ENCODE measurements around the gene B4GALNT4.

The B4GALNT4 gene

GRCh38 chr11:353179-353873, 16.0 kb upstream of the B4GALNT4 start:
- H4K20me1 ChIP-seq (ENCODE audit: insufficient read depth, low read length) = no peaks in the 10 kb centered on the region
- H3F3A ChIP-seq (ENCODE audit: insufficient read depth, low read length) = no peaks in the 10 kb centered on the region
- H3K27me3 ChIP-seq (ENCODE audit: insufficient read depth, low read length) = peaks cover 3% of the 10 kb centered on the region; the same call in 1 of the 2 replicates
- peaks cover 17% of the 10 kb centered on the region for H3K4me1 ChIP-seq (ENCODE audit: insufficient read depth, low read length, severe bottlenecking)
- no peak overlapping the region for H3K27ac ChIP-seq (ENCODE audit: low read depth, low read length, poor library complexity, severe bottlenecking)
- H3K9me2 ChIP-seq (ENCODE audit: low read depth, low read length) = no peaks in the 10 kb centered on the region
- H3K79me2 ChIP-seq (ENCODE audit: insufficient read depth, low read length) = no peaks in the 10 kb centered on the region
- H3K4me3 ChIP-seq (ENCODE audit: low read depth, low read length, poor library complexity, severe bottlenecking) = no peak overlapping the region
- no peak overlapping the region for H2AFZ ChIP-seq (ENCODE audit: low read length)
- no peak overlapping the region for H3K9ac ChIP-seq (ENCODE audit: low read length)
- H3K4me2 ChIP-seq (ENCODE audit: low read length) = no peak overlapping the region
- H3K9me3 ChIP-seq (ENCODE audit: low read length) = no peaks in the 10 kb centered on the region
- no peak for TF ChIP-seq EZH2 (IDR thresholded peaks at IDR 0.05; ENCODE audit: borderline replicate concordance, low read length)
- TF ChIP-seq CTCF (IDR thresholded peaks at IDR 0.05; ENCODE audit: low read length) = no peak
- H3K36me3 ChIP-seq (ENCODE audit: insufficient read depth, low read length) = no peaks in the 10 kb centered on the region

DNA sequence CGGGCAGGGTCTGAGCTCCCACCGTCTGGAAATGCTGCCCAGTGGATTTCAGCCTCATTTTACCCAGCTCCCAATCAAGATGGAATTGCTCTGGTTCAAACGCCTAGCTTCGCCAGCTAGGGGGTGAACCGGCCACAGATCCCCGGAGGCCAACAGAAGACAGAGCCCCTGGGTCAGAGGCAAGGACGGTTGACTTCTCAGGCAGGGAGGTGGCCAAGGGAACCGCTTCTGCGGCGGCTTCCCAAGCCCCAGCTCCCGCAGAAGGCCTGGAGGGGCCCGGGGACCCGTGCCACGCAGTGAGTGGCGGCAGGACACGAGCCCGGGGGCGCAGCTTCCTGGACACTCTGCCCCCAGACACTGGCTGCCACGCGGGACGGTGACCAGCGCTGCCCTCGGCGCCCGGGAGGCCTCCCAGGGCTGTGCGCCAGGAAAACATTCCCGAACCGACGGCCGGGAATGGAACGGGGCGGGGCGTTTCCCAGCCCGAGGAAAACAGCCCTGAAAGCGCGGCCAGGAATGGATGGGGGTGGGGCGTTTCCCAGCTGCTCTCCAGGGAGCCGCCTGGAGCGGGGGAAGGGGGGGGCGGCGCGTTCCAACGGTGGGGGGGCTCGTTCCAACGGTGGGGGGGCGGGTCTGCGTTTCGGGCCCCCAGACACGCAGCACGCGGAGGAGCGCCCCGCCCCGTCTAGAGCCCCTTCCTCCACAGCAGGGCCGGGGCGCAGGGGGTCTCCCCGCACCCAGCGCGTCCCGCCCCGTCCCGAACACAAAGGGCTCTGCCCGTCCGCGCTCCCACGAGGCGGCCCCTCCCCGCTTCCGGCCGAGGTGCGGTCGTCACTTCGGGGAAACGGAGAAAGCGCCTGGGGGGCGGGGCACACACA, 13.5 kb upstream of the B4GALNT4 start:
- Histone ChIP-seq H3K9me3 (ENCODE audit: low read length) (no peaks in the 10 kb centered on the region), H2AFZ (ENCODE audit: low read length) (no peak overlapping the region), H3K27ac (ENCODE audit: low read depth, low read length, poor library complexity, severe bottlenecking) (no peak overlapping the region), H3K36me3 (ENCODE audit: insufficient read depth, low read length) (no peaks in the 10 kb centered on the region), H3K4me2 (ENCODE audit: low read length) (peak overlapping the region; percentile 49; the same call in 1 of the 2 replicates), H3K4me3 (ENCODE audit: low read depth, low read length, poor library complexity, severe bottlenecking) (peak overlapping the region; percentile 51), H3F3A (ENCODE audit: insufficient read depth, low read length) (no peaks in the 10 kb centered on the region), H3K9ac (ENCODE audit: low read length) (no peak overlapping the region), H3K27me3 (ENCODE audit: insufficient read depth, low read length) (peaks cover 7% of the 10 kb centered on the region; the same call in 1 of the 2 replicates), H3K9me2 (ENCODE audit: low read depth, low read length) (no peaks in the 10 kb centered on the region), H3K79me2 (ENCODE audit: insufficient read depth, low read length) (no peaks in the 10 kb centered on the region), H3K4me1 (ENCODE audit: insufficient read depth, low read length, severe bottlenecking) (peaks cover 12% of the 10 kb centered on the region), H4K20me1 (ENCODE audit: insufficient read depth, low read length) (no peaks in the 10 kb centered on the region)
- TF ChIP-seq EZH2 (IDR thresholded peaks at IDR 0.05; ENCODE audit: borderline replicate concordance, low read length) = no peak
- no peak for TF ChIP-seq CTCF (IDR thresholded peaks at IDR 0.05; ENCODE audit: low read length)

DNA sequence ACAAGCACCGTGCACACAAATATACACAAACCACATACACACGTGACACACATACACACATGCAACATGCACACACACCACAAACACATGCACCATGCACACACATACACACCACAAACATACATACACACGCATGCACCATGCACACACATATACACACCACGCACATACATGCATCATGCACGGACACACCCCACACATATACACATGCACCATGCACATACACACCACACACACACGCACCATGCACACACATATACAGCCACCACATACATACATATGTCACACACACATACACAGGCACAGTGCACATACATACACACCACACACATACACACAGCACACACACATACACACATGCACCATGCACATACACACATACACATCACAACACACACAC, 12.7 kb upstream of the B4GALNT4 start:
- H3K4me2 ChIP-seq (ENCODE audit: low read length) = no peak overlapping the region
- TF ChIP-seq EZH2 (IDR thresholded peaks at IDR 0.05; ENCODE audit: borderline replicate concordance, low read length) (no peak), CTCF (IDR thresholded peaks at IDR 0.05; ENCODE audit: low read length) (no peak)
- H3F3A ChIP-seq (ENCODE audit: insufficient read depth, low read length) = no peaks in the 10 kb centered on the region
- H3K9ac ChIP-seq (ENCODE audit: low read length) = no peak overlapping the region
- no peak overlapping the region for H2AFZ ChIP-seq (ENCODE audit: low read length)
- no peak overlapping the region for H3K27ac ChIP-seq (ENCODE audit: low read depth, low read length, poor library complexity, severe bottlenecking)
- no peak overlapping the region for H3K4me3 ChIP-seq (ENCODE audit: low read depth, low read length, poor library complexity, severe bottlenecking)
- H3K79me2 ChIP-seq (ENCODE audit: insufficient read depth, low read length) = no peaks in the 10 kb centered on the region
- H3K9me2 ChIP-seq (ENCODE audit: low read depth, low read length) = no peaks in the 10 kb centered on the region
- no peaks in the 10 kb centered on the region for H3K36me3 ChIP-seq (ENCODE audit: insufficient read depth, low read length)
- no peaks in the 10 kb centered on the region for H4K20me1 ChIP-seq (ENCODE audit: insufficient read depth, low read length)
- no peaks in the 10 kb centered on the region; the same call in 1 of the 2 replicates for H3K9me3 ChIP-seq (ENCODE audit: low read length)
- peaks cover 10% of the 10 kb centered on the region for H3K4me1 ChIP-seq (ENCODE audit: insufficient read depth, low read length, severe bottlenecking)
- H3K27me3 ChIP-seq (ENCODE audit: insufficient read depth, low read length) = peaks cover 7% of the 10 kb centered on the region; the same call in 1 of the 2 replicates

Measured in OCI-LY1 (cell line).